ENCODE measurements around the gene PCYT2. TPM values are rescaled to one million over a fixed set of nuclear protein-coding genes. Genes with fewer than 3 reads are reported as not detected.

PCYT2 gene
- total RNA-seq, 1 experiment from 2014 or later = 31.4 TPM

DNA sequence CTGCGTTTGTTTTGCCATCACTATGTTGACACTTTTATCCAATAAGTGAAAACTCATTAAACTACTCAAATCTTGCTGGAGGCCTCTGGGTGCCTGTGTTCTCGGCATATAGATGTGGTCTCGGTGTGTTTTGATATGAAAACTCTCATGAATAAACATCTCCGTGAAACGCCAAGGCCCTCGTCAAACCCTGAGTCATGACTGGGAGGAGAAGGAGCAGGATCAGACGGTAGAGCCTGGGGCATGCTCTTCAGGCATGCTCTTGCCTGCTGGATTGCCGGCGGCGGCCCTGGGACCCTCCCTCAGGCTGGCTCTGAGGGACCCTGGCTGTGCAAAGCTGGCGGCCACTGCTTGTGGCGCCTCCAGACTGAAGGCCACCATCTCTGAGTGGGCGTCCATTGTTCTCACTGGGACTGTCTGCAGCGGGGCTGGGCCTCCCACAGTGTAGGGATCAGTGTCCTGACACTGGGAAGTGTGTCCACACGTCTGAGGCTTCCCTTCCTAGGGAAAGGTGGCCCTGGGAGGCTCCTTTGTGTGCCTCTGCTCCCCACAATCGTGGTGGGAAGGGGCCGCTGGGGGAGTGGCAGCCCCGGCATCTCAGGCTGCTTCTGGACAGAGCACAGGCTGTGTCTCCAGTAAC lies 10.9 kb downstream of the PCYT2 start:
- Mint-ChIP-seq H3K4me3 (no peak overlapping the region), H3K27ac (no peak overlapping the region; the same call in 1 of the 2 replicates), H3K9me3 (no peaks in the 10 kb centered on the region), H3K36me3 (peaks cover 21% of the 10 kb centered on the region), H3K27me3 (ENCODE audit: low read depth) (peaks cover 13% of the 10 kb centered on the region), H3K4me1 (no peaks in the 10 kb centered on the region)
- DNase-seq (ENCODE audit: low spot score) (no peak), ATAC-seq (no peak)
- ChIA-PET POLR2A (no interaction called here), CTCF (no interaction called here)
- TF ChIP-seq E2F4 (CRISPR knock-in tag; IDR thresholded peaks at IDR 0.05; ENCODE audit: borderline replicate concordance, low read depth) (no peak), ATF2 (CRISPR knock-in tag; IDR thresholded peaks at IDR 0.05; ENCODE audit: borderline replicate concordance, low read depth) (no peak), ZNF219 (CRISPR knock-in tag; IDR thresholded peaks at IDR 0.05; ENCODE audit: borderline replicate concordance) (no peak), TEAD4 (CRISPR knock-in tag; IDR thresholded peaks at IDR 0.05) (no peak), TEAD1 (CRISPR knock-in tag; IDR thresholded peaks at IDR 0.05) (no peak), FOXJ3 (CRISPR knock-in tag; IDR thresholded peaks at IDR 0.05; ENCODE audit: borderline replicate concordance) (no peak), USF1 (CRISPR knock-in tag; IDR thresholded peaks at IDR 0.05) (no peak), ZSCAN18 (CRISPR knock-in tag; IDR thresholded peaks at IDR 0.05) (no peak), TCF7 (CRISPR knock-in tag; IDR thresholded peaks at IDR 0.05; ENCODE audit: low read depth) (no peak), FOXP4 (CRISPR knock-in tag; IDR thresholded peaks at IDR 0.05) (no peak)
- TF ChIP-seq, protein P1, sequence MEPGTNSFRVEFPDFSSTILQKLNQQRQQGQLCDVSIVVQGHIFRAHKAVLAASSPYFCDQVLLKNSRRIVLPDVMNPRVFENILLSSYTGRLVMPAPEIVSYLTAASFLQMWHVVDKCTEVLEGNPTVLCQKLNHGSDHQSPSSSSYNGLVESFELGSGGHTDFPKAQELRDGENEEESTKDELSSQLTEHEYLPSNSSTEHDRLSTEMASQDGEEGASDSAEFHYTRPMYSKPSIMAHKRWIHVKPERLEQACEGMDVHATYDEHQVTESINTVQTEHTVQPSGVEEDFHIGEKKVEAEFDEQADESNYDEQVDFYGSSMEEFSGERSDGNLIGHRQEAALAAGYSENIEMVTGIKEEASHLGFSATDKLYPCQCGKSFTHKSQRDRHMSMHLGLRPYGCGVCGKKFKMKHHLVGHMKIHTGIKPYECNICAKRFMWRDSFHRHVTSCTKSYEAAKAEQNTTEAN (CRISPR knock-in tag; IDR thresholded peaks at IDR 0.05) = no peak

DNA sequence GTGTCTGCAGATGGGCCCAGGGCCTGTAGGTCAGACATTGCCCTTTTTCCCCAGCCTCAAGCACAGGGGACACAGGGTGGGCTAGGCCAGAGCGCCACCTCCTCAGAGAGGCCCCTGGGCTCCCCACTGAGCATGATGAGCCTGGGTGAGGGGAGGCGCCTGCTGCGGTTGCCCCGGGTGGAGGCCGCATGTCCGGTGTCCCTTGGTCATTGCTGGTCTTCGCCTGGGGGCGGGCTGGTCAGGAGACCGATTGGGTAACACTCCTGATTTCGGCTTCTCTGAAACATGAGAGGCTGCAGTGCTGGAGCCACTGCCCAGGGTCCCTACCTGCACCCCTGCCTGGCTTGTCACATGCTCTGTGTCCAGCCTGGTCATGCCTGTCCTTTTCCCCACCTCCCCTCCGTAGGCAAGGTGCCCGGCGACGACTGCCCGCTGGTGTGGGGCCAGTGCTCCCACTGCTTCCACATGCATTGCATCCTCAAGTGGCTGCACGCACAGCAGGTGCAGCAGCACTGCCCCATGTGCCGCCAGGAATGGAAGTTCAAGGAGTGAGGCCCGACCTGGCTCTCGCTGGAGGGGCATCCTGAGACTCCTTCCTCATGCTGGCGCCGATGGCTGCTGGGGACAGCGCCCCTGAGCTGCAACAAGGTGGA lies 11.6 kb downstream of the PCYT2 start:
- DNase-seq (ENCODE audit: low spot score) (no peak), ATAC-seq (no peak)
- Mint-ChIP-seq H3K9me3 (no peaks in the 10 kb centered on the region), H3K27ac (no peak overlapping the region), H3K36me3 (peaks cover 24% of the 10 kb centered on the region), H3K4me1 (no peaks in the 10 kb centered on the region), H3K27me3 (ENCODE audit: low read depth) (peaks cover 13% of the 10 kb centered on the region), H3K4me3 (no peak overlapping the region)
- ChIA-PET POLR2A (no interaction called here), CTCF (no interaction called here)
- no peak for TF ChIP-seq OVOL2 (CRISPR knock-in tag; IDR thresholded peaks at IDR 0.05; ENCODE audit: borderline replicate concordance)
- TF ChIP-seq, protein P2, sequence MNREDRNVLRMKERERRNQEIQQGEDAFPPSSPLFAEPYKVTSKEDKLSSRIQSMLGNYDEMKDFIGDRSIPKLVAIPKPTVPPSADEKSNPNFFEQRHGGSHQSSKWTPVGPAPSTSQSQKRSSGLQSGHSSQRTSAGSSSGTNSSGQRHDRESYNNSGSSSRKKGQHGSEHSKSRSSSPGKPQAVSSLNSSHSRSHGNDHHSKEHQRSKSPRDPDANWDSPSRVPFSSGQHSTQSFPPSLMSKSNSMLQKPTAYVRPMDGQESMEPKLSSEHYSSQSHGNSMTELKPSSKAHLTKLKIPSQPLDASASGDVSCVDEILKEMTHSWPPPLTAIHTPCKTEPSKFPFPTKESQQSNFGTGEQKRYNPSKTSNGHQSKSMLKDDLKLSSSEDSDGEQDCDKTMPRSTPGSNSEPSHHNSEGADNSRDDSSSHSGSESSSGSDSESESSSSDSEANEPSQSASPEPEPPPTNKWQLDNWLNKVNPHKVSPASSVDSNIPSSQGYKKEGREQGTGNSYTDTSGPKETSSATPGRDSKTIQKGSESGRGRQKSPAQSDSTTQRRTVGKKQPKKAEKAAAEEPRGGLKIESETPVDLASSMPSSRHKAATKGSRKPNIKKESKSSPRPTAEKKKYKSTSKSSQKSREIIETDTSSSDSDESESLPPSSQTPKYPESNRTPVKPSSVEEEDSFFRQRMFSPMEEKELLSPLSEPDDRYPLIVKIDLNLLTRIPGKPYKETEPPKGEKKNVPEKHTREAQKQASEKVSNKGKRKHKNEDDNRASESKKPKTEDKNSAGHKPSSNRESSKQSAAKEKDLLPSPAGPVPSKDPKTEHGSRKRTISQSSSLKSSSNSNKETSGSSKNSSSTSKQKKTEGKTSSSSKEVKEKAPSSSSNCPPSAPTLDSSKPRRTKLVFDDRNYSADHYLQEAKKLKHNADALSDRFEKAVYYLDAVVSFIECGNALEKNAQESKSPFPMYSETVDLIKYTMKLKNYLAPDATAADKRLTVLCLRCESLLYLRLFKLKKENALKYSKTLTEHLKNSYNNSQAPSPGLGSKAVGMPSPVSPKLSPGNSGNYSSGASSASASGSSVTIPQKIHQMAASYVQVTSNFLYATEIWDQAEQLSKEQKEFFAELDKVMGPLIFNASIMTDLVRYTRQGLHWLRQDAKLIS (CRISPR knock-in tag; IDR thresholded peaks at IDR 0.05; ENCODE audit: borderline replicate concordance) = no peak
- no peak for TF ChIP-seq SMAD4 (CRISPR knock-in tag; IDR thresholded peaks at IDR 0.05)
- TF ChIP-seq JUN (CRISPR knock-in tag; IDR thresholded peaks at IDR 0.05) = no peak
- TF ChIP-seq, protein P3, sequence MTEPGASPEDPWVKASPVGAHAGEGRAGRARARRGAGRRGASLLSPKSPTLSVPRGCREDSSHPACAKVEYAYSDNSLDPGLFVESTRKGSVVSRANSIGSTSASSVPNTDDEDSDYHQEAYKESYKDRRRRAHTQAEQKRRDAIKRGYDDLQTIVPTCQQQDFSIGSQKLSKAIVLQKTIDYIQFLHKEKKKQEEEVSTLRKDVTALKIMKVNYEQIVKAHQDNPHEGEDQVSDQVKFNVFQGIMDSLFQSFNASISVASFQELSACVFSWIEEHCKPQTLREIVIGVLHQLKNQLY (CRISPR knock-in tag; IDR thresholded peaks at IDR 0.05) = no peak
- no peak for TF ChIP-seq ELF4 (CRISPR knock-in tag; IDR thresholded peaks at IDR 0.05; ENCODE audit: low read depth)
- no peak for TF ChIP-seq ZNF671 (CRISPR knock-in tag; IDR thresholded peaks at IDR 0.05)
- no peak for TF ChIP-seq NFATC4 (CRISPR knock-in tag; IDR thresholded peaks at IDR 0.05)
- TF ChIP-seq ZSCAN18 (CRISPR knock-in tag; IDR thresholded peaks at IDR 0.05) = no peak
